AG20443 (cell line): Measurements from ENCODE around the gene TPCN1.
A peak's percentile ranks its signal among the peaks of the same experiment; 100 is the strongest.

ENCODE experiments used
- DNase-seq: peaks from one replicate; pipeline ENCODE4 v3.0.0; 2012; ENCODE audit warnings: low spot score, mixed read lengths

TPCN1 gene

DNA sequence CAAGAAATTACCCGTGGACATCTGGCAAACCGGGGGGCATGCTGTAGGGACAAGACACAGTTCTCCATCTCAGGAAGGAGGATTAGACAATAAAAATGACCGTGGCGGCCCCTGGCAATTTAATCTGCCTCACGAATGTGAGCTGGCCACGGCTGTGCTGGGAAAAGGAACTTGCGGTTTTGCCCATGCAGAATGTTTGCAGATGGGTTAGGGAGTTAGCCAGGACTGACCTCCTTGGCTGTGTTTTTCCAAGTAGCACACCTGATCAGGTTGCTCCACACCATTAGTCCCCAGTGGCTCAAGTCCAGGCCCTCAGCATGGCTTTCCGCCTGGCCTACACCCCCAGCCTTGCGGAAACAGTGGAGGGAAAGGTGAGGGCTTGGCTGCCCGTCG, 20.8 kb downstream of the TPCN1 start:
- peak; percentile 75 for DNase-seq

DNA sequence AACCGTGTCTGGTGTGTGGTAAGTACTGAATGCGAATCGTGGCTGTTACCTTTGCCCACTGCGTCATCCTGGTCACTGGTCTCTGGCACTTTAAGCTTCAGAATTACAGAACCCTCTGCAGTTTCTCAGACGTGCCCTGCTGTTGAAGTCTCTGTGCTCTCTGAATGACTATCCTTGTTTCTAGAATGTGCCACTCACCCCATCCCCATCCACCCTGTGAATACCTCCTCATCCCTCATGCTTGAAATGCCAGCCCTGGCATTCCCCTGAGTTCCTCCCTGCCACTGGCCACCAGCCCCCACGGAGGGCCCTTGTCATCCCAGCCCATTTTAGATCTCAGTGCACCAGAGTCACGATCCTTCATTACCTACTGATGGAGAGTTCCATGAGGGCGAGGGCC, 21.3 kb downstream of the TPCN1 start:
- DNase-seq = no peak

DNA sequence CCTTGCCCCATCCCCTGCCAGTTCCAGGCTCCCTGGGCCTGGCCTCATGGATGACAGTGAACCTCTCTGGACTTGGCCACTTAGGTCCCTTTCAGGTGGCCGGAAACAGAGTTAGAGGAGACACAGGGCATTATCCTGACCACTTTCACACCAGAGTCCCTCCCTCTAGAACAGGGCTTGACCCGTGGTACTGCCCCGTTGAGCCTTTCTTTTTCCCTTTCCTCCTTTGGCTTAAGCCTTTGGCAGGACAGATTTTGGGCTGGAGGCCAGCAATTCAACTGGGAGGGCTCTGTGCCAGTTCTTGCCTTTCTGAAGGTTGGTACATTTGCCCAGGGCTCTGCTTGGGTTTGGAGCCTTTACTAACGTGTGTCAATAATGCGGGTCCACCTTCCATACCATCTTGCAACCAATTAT, 22.8 kb downstream of the TPCN1 start:
- no peak for DNase-seq

DNA sequence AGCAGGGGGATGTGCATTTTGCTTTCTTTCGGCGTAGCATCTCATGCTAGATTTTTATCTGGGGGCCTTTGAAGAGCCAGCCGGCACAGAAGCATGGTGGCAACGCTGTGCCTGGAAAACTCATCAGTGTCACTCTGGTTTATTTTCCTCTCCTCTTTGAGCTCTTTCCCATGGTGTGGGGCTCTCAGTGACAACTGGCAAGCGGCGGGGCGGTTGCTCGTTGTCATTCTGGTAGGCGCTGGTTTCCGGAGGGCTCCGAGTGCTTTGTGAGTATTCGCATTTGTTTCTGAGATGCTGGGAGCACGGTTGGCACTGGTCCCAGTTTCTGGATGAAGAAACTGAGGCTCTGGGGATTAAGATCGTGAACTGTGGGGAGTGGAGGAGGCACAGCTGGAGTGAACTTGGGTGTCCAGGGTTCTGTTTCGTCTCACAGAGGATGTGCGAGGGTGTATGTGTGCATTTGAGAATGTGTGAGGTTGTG, 23.3 kb downstream of the TPCN1 start:
- no peak for DNase-seq

DNA sequence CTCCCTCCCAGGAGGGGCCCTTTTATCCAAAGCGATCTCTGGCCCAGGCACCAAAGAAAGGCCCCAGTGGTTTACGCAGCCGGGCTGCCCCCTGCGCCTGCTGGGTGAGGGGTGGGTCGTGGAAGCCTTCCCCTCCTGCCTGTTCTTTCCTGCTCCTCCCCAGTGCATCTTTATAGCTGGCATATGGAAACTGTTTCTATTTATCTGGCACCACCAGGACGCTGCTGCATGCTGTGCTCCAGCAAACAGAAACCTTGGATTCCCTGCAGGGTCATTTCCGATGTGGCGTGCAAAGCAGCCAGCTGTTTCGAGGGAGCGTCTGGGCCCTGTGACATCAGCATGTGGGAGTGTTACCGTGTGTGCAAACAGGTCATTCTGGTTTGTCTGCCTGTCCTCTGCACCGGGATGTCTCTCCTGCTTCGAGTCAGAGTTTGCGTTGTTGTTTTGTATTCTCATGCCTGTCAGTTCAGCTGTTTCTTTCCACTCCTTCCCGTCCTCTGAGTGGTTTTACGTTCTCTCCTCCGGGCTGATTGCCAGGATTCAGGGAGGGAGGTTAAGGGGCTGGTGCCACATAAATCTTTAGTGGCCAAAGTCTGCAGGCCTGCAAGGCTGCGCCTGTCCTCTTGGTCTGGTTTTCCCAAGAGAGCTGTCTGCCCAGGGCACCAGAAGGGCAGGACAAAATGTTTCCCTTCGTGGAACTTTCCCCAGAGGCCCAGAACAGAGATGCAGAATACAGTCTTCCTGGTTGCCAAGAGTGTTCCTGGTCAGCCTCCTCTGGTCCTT, 24.6 kb downstream of the TPCN1 start:
- DNase-seq = peak; percentile 83

DNA sequence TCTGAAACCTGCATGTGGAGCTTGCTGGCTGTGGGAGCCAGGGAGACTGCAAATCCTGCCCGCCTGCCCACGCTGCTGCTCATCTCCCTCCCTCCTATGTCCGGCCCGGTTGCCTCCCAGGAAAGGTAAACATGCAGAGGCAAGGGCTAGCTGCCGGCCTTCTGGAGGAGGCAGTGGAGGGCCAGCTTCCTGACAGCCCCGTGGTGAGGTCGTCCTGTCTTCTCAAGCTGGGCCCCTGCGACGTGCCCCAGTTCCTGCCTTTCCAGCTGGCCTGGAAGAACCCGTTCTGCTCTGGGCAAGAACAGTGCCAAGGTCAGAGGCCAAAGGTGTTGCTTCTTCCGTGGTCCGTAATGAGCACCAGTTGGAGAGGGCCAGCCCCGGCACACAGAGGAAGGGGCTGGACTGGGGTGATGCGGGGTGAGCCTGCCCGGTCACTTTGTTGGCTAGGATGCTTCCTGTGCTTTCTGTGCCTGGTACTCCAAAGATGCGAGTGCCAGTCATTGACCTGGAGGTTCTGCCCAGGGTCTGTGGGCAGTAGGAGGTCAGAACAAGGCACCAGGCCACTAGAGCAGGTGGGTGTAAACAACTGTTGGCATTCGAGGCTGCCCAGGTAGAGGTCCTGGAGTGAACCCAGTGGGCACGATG, 25.3 kb downstream of the TPCN1 start:
- no peak for DNase-seq

DNA sequence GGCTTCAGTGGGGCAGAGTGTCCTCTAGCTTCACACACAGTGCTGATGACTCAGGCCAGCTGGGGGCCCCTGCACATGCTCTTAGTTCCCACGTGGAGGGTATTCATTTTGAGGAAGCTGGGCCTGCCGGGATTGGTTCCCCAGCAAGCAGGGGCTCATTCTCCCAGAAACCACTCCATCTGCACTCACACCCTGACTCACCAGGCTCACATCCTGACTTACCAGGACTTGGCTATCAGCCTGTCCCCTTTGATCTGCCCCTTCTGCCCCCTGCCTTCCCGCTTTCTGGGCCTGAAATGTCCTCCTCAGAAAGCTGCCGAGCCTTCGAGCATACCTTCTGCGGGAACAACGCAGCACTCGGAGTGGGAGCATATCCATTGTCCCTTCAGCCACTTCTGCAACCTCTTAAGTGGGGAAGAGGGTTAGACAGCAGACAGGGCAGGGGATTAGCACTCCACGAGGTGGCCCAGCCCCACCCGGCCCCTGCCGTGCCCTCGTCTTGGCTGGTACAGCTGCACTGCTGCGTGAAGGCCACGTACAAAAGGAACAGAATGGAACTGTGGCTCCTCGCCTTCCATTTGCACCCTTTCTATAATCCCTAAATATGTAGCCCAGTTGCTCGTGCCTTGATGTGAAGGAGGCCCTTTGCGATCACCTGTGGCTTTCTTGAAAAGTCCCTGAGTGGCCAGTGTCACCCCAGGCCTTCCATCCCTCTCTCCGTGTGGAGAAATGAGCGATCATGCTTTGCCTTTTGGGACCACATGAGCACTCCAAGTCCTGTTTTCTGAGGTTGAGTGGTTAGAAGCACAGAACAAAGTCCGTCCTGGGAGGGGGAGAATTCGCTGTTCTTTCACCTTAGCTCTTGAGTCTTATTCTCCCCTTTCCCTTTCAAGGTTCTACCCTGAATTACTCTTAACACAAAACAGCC, 26.1 kb downstream of the TPCN1 start:
- DNase-seq = no peak

DNA sequence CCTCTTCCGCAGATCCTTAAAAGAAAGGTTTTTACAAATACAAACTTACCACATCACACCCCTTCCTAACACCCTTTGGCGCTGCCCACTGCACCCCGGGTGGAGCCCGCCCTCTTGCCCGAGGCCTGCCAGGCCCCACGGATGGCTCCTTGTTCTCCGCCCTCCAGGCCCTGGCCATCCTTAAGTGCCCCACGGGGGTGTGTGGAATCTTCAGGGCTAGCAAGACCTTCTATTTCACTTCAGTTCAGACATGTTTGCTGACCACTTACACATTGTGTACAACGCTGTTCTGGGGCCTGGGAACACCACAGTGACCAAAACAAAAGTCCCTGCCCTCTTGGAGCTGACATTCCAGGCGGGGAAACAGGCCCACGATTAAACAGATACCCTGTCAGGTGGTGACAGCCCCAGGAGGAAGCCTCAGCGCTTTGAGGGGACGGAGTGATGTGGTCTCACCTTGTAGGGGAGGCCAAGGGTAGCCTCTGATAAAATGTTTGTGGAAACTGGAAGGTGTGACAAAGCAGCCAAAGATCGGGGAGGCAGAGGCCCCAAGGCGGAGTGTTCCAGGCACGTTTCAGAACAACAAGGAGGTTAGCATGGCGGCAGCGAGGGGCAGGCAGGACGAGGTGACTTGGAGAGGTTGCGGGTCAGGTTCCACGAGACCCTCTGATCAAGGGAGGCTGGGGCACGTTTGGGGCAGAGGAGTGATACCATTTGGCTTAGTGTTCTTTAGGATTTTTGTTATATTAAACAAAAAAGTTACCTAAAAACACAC, 27.0 kb downstream of the TPCN1 start:
- no peak for DNase-seq

DNA sequence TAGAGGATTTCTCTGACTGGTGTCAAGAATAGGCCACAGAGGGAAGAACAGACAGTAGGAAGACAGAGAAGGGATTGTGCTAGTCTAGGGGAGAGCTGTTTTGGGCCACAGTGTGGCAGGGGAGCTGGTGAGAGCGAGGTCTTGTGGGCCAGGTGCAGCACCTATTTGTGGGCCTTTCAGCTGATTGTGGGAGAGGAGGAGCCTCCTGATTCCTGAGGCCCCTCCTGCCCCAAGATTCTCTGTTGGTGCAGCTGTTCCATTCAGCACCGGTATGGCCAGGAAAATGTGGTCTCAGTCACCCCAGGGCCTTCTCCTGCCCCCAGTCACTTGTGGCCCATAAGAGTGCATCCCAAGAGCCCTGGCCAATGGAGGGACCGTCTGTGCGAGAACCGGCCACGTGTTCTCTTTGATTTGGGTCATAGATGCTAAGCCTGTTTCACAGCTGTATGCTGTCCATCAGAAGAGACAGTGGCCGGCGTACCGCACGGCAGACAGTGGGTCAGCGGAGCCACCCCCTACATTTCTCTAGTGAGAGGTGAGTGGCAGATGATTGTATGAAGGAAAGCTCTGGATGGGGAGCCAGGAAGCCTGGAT, 27.7 kb downstream of the TPCN1 start:
- DNase-seq = no peak

DNA sequence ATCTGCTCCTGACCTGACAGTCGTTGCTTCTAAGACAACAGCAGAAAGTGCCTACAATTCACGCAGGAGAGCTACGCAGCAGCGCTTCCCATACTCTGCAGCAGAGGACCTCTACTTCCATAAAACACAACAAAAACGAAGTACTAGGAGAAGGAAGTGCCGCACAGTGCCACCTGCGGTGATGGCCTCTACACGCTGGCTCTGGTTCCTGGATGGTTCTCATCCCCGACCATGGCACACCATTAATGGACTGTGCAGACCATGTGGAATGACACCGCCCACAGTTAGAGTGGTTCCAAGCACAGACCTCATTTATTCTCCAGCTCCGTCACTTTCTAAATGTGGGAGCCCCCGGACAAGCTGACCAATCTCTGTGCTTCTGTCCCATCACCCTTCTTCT, 28.3 kb downstream of the TPCN1 start:
- no peak for DNase-seq

DNA sequence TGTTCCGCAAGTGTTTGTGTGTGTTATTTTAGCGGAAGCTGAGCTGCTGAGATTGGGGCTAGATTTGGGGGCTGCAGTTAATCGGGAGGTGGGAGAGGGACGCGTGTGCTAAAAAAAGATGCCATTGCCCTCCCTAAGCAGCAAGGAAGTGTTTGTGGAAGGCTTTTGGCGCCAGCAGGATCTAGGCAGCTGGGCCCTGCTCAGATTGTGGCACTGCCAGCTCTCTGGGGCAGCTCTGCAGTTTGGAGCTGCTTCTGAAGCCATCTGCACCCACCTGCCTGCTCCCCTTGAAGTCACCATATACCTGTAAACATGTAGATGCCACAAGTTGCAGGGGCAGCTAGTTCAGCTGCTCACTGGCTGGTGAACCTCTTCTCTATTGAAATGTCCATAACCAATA, 28.8 kb downstream of the TPCN1 start:
- no peak for DNase-seq

DNA sequence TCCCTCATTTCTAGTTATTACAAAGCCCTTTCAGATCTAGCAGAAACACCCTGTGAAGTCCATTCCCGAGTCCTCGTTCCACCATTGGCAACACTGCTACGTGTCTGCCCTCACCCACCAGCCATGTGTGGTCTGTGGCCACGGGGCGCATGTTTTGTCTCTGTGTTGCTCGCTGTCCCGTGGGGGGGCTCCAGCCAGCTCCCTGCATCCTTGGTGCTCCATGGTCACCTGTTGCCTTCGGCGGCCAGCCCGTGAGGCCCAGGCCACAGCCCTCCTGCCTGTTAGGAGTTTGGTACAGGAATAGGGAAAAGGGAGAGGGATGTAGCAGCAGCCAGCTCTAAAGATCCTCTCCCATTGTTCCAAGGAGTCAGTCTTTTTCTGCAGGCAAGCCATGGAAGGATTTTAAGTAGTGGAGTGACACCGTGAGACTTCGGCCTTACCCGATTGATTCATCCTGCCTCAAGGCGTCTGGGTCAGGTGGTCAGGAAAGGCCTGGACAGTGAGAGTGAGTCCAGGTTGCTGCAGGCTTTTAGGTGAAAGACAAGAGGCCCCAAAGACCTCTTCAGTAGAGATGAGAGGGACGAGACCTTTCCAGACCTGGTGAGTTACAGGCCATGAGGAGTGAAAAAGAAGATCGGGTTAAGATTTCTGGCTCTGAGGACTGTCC, 30.3 kb downstream of the TPCN1 start:
- DNase-seq = no peak

DNA sequence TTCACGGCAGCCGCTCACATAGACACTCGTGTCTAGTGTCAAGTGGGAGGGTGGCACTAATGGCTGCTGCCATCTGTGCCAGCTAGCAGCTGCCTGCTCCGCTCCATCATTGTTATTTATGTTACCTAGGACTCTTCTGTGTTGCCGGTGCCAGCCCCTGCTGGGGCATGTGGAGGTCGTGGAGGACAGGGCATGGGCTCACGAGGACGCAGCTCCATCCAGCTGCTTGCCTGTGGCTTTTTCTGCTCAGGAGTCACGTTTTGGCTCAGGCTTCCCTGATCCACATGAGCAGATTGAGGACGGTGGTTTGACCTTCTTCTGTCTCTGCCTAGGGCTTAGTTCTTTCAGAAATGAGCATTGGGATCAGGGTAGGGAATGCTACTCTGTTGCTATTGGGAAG, 31.2 kb downstream of the TPCN1 start:
- DNase-seq = no peak

DNA sequence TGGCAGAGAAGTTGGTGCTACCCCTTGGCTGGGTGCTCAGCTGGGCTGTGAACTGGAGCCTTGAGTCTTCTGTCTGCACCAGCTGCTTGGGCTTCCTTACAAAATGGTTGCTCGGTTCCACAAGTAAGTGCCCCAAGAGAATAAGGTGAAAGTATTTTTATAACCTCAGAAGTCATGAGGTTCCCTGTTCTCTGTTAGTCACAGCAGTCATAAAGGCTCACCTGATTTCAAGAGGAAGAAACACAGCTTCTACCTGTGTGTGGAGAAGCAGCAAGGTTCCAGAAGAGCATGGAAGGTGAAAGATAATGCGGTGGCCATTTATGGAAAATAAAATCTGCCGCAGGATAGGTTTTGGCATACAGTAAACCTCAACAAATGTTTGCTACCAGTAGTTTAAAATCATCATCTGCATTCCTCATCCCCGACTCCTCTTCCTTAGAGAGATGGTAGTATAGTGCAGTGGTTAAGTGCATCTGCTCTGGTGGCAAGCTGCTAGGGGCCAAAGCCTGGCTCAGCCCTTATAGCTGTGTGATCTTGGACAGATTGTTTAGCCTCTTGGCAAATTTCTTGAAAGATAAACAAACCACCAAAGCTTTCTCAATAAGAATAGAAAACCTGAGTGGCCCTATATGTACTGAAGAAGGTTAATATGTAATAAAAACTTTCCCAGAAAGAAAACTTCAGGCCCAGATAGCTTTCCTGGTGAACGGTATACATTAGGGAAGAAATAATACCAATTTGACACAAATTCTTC, 32.4 kb downstream of the TPCN1 start:
- no peak for DNase-seq

DNA sequence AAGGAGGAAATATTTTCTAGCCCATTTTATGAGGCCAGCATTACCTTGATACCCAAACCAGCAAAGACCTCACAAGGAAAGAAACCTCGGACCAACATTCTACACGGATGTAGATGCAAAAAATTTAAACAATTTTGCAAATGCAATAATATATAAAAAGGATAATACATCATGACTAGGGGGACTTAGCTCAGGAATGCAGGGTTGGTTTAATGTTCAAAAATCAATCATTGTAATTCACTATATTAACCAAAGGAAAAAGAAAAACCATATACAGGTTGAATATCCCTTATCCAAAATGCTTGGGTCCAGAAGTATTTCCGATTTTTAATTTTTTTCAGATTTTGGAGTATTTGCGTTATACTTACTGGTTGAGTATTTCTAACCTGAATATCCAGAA, 33.0 kb downstream of the TPCN1 start:
- no peak for DNase-seq

DNA sequence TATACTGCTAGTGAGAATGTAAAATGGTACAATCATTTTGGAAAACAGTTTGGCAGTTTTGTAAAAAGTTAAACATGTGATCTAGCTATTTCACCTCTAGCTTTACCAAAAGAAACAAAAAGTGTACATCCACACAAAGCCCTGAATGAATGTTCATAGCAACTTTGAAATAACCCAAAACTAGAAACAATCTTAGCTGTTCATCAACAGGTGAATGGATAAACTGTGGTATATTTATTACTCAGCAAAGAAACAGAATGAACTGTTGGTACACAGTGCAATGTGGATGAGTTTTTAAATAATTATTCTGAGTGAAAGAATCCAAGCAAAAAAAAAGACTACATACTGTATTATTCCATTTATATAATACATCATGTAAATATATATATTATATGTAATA, 36.3 kb downstream of the TPCN1 start:
- DNase-seq = no peak

DNA sequence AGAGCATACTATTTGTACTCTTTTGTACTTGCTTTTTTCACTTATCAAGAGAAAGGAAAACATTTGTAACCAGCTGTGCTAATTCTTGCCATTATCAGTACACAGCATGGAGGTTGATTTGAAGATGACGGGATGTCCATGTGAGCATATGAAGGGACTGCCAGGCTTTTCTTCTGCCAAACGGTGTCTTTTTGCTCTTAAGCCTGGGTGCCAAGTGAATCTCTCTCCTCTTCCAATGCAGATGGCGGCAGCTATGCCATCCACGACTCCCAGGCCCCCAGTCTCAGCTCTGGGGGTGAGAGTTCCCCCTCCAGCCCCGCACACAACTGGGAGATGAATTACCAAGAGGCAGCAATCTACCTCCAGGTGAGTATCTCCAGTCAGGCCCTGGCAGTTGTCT, 38.9 kb downstream of the TPCN1 start:
- no peak for DNase-seq

DNA sequence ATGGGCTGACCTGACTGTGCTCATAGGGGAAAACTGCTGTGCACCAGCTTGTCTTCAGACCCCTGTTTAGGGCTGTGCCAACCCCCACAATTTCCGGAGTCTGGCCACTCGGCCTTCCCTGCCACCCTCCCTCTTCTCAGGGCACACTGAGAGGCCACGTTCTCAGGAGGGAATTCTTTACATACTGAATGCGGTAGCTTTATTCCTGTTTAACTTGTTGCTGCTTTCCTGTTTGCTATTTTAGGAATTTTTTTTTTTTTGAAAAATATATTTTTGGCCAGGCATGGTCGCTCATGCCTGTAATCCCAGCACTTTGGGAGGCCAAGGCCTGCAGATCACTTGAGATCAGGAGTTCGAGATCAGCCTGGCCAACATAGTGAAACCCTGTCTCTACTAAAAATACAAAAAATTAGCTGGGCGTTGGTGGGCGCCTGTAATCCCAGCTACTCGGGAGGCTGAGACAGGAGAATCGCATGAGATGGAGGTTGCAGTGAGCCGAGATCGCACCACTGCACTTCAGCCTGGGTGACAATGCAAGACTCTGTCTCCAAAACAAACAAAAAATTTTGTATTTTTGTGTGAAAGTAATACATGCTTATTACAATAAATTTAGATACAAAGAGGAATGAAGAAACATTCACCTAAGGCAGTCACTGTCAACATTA, 39.5 kb downstream of the TPCN1 start:
- no peak for DNase-seq

DNA sequence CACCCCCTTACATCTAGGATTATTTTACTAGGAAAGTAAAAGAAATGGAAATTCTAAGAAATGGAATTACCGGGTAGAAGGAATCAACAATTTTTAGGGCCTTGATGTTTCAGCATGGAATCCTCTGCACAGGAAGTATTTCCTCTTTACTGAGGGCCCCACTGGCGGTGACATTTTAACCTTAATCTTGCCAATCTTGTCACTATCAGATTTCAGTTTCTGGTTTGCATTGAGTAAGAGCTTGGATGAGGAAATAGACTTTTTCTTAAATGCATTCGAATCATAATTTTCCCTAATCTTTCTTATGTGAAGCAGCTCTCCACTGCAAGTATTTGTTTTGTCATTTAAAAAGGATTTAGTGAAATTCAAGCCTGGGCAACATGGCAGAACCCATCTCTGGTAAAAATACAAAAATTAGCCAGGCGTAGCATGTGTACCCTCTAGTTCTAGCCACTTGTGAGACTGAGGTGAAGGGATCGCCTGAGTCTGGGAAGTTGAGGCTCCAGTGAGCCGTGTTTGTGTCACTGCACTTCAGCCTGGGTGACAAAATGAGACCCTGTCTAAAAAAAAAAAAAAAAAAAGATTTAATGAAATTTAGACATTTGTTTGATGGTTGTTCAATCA, 40.7 kb downstream of the TPCN1 start:
- DNase-seq = no peak
